ENCODE data around the gene TMTC1. TPM values are rescaled to one million over a fixed set of nuclear protein-coding genes. Genes with fewer than 3 reads are reported as not detected.

The TMTC1 gene
- total RNA-seq, 1 donor from 2014 or later, result 5.3 TPM

- no peak for ATAC-seq
These were observed 44.3 kb downstream of the TMTC1 start for GRCh38 chr12:29739279-29739991.

- ATAC-seq, result no peak
These were observed 45.4 kb downstream of the TMTC1 start for GRCh38 chr12:29738365-29738764.

GRCh38 chr12:29737644-29738043, 46.1 kb downstream of the TMTC1 start:
- ATAC-seq, result no peak

GRCh38 chr12:29735604-29736003, 48.1 kb downstream of the TMTC1 start:
- no peak for ATAC-seq

- ATAC-seq, result no peak
These were observed 49.0 kb downstream of the TMTC1 start for GRCh38 chr12:29734734-29735133.

GRCh38 chr12:29734305-29734704, 49.4 kb downstream of the TMTC1 start:
- ATAC-seq, result no peak

GRCh38 chr12:29733501-29733900, 50.2 kb downstream of the TMTC1 start:
- no peak for ATAC-seq

GRCh38 chr12:29733060-29733459, 50.7 kb downstream of the TMTC1 start:
- ATAC-seq, result peak; percentile 76

GRCh38 chr12:29732593-29732992, 51.1 kb downstream of the TMTC1 start:
- ATAC-seq, result no peak

GRCh38 chr12:29732191-29732590, 51.6 kb downstream of the TMTC1 start:
- ATAC-seq, result no peak

GRCh38 chr12:29731591-29731990, 52.2 kb downstream of the TMTC1 start:
- ATAC-seq, result no peak

GRCh38 chr12:29730481-29730880, 53.3 kb downstream of the TMTC1 start:
- ATAC-seq, result no peak

- ATAC-seq, result no peak
These were observed 55.7 kb downstream of the TMTC1 start for GRCh38 chr12:29728030-29728429.

GRCh38 chr12:29726741-29727348, 56.9 kb downstream of the TMTC1 start:
- no peak for ATAC-seq

GRCh38 chr12:29726321-29726692, 57.4 kb downstream of the TMTC1 start:
- ATAC-seq, result no peak

GRCh38 chr12:29725587-29726320, 58.0 kb downstream of the TMTC1 start:
- ATAC-seq, result no peak

GRCh38 chr12:29722164-29722563, 61.6 kb downstream of the TMTC1 start:
- ATAC-seq, result no peak

GRCh38 chr12:29719381-29719780, 64.4 kb downstream of the TMTC1 start:
- ATAC-seq, result no peak

GRCh38 chr12:29717540-29718100, 66.1 kb downstream of the TMTC1 start:
- no peak for ATAC-seq

GRCh38 chr12:29714966-29715365, 68.8 kb downstream of the TMTC1 start:
- no peak for ATAC-seq

- ATAC-seq, result peak; percentile 81
These were observed 70.0 kb downstream of the TMTC1 start for GRCh38 chr12:29713729-29714128.

- no peak for ATAC-seq
These were observed 72.4 kb downstream of the TMTC1 start for GRCh38 chr12:29711381-29711780.

GRCh38 chr12:29710104-29710503, 73.6 kb downstream of the TMTC1 start:
- no peak for ATAC-seq

Measured in esophagus mucosa (tissue), 1 donor.